ENCODE results near the gene TP73. TPM values are rescaled to one million over a fixed set of nuclear protein-coding genes. Genes with fewer than 3 reads are reported as not detected.

TP73 gene
- total RNA-seq, 2 experiments from 2014 or later: 0.50 to 0.58 TPM

DNA sequence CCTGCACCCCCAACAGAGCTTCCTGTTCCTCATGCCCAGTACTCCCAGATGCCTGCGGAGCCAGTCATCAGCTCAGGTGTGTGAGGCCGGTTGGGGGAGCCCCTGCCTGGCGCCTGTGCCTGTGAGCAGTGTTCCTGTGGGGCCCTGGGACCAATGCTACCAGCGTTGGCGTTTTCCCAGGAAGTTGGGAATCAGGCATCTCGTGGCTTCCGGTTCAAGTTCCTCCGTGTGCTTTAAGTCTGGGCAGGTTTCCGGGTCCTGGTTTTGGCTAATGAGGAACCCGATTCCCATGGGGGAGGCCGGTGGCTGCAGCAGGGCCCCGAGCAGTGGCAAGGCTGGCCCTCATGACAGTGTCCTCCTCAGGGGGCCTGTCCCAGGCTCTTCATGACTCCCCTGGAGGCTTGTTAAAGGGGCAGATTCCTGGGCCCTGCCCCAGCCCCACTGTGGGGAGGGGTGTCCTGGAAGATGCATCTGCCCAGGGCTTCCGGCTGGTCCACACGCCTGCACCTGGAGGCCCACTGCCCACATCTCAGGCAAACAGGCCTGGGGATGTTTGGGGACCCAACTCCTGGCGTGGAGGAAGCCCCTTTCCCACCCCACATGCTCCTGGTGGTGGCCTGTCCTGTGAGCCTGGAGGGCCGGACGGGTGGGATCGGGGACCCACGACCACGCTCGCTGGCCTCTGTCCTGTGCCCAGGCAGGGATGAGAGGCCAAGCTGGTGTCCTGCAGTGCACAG is 26.2 kb downstream of the TP73 start:
- no peaks in the 10 kb centered on the region for H3K9me3 Mint-ChIP-seq
- no peaks in the 10 kb centered on the region for H3K36me3 Mint-ChIP-seq
- H3K4me3 Mint-ChIP-seq: no peak overlapping the region
- H3K4me1 Mint-ChIP-seq: peaks cover 17% of the 10 kb centered on the region
- peaks cover 14% of the 10 kb centered on the region for H3K27me3 Mint-ChIP-seq
- no peak overlapping the region for H3K27ac Mint-ChIP-seq
- no peak for DNase-seq

DNA sequence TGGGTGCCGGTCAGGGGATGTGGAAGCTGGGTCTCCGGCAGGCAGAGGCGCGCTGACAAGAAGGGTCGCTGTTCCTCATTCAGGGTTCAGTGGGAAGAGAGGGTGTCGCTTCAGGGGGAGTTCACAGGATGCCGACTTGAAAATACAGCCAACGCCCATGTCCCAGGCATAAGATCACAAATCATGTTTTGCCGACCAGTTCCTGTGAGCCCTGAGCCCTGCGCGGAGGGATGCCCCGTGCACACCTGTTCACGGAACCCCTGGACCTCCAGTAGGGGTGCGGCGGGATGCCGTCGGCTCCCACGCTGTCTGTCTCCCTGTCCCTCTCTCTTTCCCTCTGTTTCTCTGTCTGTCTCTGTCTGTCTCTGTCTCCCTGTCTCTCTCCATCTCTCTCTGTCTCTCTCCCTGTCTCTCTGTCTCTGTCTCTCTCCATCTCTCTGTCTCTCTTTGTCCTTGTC is 26.8 kb downstream of the TP73 start:
- H3K4me3 Mint-ChIP-seq: no peak overlapping the region
- H3K27ac Mint-ChIP-seq: no peak overlapping the region
- no peak for DNase-seq
- H3K27me3 Mint-ChIP-seq: peaks cover 14% of the 10 kb centered on the region
- H3K4me1 Mint-ChIP-seq: peaks cover 16% of the 10 kb centered on the region
- H3K9me3 Mint-ChIP-seq: no peaks in the 10 kb centered on the region
- H3K36me3 Mint-ChIP-seq: no peaks in the 10 kb centered on the region

- no peak overlapping the region for H3K4me3 Mint-ChIP-seq
- no peaks in the 10 kb centered on the region for H3K36me3 Mint-ChIP-seq
- peaks cover 14% of the 10 kb centered on the region for H3K27me3 Mint-ChIP-seq
- peaks cover 16% of the 10 kb centered on the region for H3K4me1 Mint-ChIP-seq
- no peak for DNase-seq
- H3K9me3 Mint-ChIP-seq: no peaks in the 10 kb centered on the region
- no peak overlapping the region for H3K27ac Mint-ChIP-seq
These were observed 27.6 kb downstream of the TP73 start for GRCh38 chr1:3679799-3680453.

- DNase-seq: no peak
- peaks cover 16% of the 10 kb centered on the region for H3K4me1 Mint-ChIP-seq
- H3K9me3 Mint-ChIP-seq: no peaks in the 10 kb centered on the region
- peaks cover 14% of the 10 kb centered on the region for H3K27me3 Mint-ChIP-seq
- H3K36me3 Mint-ChIP-seq: no peaks in the 10 kb centered on the region
- no peak overlapping the region for H3K27ac Mint-ChIP-seq
- H3K4me3 Mint-ChIP-seq: no peak overlapping the region
These were observed 28.3 kb downstream of the TP73 start for GRCh38 chr1:3680488-3681230.

DNA sequence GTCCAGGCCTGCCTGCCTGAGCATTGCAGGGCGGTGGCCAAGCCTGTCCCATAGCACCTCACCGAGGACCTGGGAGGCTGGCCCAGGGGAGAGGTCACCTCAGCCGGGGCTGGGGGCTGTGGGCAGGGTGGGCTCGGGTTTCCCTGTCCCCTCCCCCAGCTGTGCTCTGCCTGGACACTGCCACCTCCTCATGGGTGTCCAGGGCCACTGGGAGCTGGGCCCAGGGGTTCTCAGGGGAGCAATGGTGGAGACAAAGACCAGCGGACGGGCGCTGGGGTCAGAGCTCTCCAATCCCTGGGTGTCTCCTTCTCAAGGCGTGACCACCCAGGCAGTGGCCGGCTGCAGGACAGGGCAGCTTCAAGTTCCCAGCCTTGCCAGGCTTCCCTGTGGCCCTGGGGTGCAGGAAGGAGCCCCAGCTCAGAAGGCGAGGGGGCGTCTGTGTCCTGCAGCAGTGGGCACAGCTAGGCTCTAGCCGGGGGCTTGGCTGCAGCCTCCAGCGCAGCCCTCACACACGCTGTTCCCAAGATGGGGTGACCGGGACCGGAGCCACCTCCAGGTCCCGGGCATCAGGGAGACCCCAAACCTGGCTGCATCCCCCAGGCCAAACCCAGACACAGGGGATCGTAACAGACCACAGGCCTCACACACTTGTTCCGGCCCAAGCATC is 29.0 kb downstream of the TP73 start:
- H3K4me1 Mint-ChIP-seq: peaks cover 16% of the 10 kb centered on the region
- no peaks in the 10 kb centered on the region for H3K36me3 Mint-ChIP-seq
- no peaks in the 10 kb centered on the region for H3K9me3 Mint-ChIP-seq
- H3K27me3 Mint-ChIP-seq: peaks cover 14% of the 10 kb centered on the region
- H3K27ac Mint-ChIP-seq: no peak overlapping the region
- H3K4me3 Mint-ChIP-seq: no peak overlapping the region
- DNase-seq: no peak

- no peak for DNase-seq
- Mint-ChIP-seq H3K36me3 (no peaks in the 10 kb centered on the region), H3K27me3 (peaks cover 14% of the 10 kb centered on the region), H3K4me3 (no peak overlapping the region), H3K4me1 (peaks cover 11% of the 10 kb centered on the region), H3K9me3 (no peaks in the 10 kb centered on the region), H3K27ac (no peak overlapping the region)
These were observed 29.8 kb downstream of the TP73 start for GRCh38 chr1:3681898-3682806.

GRCh38 chr1:3683197-3683596 is 30.9 kb downstream of the TP73 start:
- no peak overlapping the region for H3K4me3 Mint-ChIP-seq
- no peaks in the 10 kb centered on the region for H3K36me3 Mint-ChIP-seq
- H3K27ac Mint-ChIP-seq: no peak overlapping the region
- H3K4me1 Mint-ChIP-seq: peaks cover under 1% of the 10 kb centered on the region
- no peak for DNase-seq
- H3K9me3 Mint-ChIP-seq: no peaks in the 10 kb centered on the region
- peaks cover 14% of the 10 kb centered on the region for H3K27me3 Mint-ChIP-seq

- H3K27me3 Mint-ChIP-seq: peaks cover 11% of the 10 kb centered on the region
- no peak for DNase-seq
These were observed 31.7 kb downstream of the TP73 start for GRCh38 chr1:3683992-3684391.

DNA sequence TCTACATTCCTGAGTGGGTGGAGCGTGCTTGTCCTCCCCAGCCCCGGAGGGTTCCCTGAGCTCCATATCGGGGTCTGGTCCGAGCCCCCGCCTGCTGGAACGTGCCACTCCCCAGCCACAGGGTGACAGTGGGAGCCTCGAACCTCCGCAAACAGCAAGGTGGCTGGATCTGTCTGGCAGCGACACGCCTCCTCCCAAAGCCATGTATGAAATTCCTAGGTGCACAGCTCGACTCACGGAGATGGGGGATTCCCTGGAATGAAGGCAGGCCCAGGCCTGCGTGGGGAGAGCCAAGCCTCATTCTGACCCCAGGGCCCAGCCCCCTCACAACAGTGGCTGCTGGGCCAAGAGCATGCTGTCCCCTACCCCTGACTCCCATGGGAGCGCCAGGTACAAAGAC is 32.9 kb downstream of the TP73 start:
- DNase-seq: no peak
- H3K36me3 Mint-ChIP-seq: no peaks in the 10 kb centered on the region
- H3K9me3 Mint-ChIP-seq: no peaks in the 10 kb centered on the region
- H3K27me3 Mint-ChIP-seq: no peaks in the 10 kb centered on the region
- no peak overlapping the region for H3K4me3 Mint-ChIP-seq
- H3K27ac Mint-ChIP-seq: no peak overlapping the region
- H3K4me1 Mint-ChIP-seq: no peaks in the 10 kb centered on the region

More at GRCh38 chr1:3683992-3684391, 31.7 kb downstream of the TP73 start:
- H3K4me3 Mint-ChIP-seq: no peak overlapping the region
- no peaks in the 10 kb centered on the region for H3K36me3 Mint-ChIP-seq
- H3K9me3 Mint-ChIP-seq: no peaks in the 10 kb centered on the region
- no peak overlapping the region for H3K27ac Mint-ChIP-seq
- H3K4me1 Mint-ChIP-seq: no peaks in the 10 kb centered on the region

- Mint-ChIP-seq H3K36me3 (no peaks in the 10 kb centered on the region), H3K27ac (no peak overlapping the region), H3K9me3 (no peaks in the 10 kb centered on the region), H3K4me3 (no peak overlapping the region), H3K27me3 (no peaks in the 10 kb centered on the region), H3K4me1 (no peaks in the 10 kb centered on the region)
- DNase-seq: no peak
These were observed 33.6 kb downstream of the TP73 start for GRCh38 chr1:3685906-3686305.

- Mint-ChIP-seq H3K27me3 (no peaks in the 10 kb centered on the region), H3K36me3 (no peaks in the 10 kb centered on the region), H3K4me3 (no peak overlapping the region), H3K9me3 (no peaks in the 10 kb centered on the region), H3K4me1 (no peaks in the 10 kb centered on the region), H3K27ac (no peak overlapping the region)
- DNase-seq: no peak
These were observed 35.2 kb downstream of the TP73 start for GRCh38 chr1:3687504-3687903.

DNA sequence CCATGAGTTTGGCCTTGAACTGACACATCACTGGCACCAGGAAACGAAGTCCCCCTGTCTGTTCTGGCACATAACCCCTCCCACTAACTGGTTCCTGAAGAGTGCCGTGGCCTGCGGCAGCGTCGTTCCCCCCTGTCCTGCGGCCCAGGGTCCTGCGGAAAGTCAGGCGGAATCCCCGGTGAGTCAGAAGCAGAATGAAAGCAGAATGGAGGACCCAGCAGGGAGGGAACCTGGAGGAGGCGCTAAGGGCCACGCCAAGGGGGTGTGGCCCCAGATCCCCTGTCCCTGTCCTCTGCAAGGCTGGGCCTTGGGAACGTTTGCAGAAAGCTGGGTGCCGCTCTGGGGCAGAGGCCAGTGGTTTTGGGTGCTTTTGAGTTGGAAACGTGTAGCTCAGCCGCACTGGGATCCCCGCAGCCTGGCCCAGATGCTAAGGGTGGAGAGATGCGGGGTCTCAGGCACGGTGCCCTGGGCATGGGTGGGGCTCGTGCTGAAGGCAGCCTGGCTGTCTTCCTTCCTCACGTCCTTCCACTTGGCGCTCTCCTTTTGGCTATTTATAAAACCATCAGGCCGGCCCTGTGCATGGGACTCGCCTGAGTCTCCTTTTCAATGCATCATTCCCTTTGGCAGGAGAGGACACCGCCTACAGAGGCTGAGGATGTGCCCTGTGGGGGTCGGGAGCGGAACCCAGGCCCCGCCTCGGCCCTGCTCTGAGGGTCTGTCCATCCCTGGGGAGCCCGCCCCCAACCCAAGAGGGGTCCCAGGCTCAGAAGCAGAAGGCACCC is 36.2 kb downstream of the TP73 start:
- DNase-seq: no peak
- Mint-ChIP-seq H3K4me1 (no peaks in the 10 kb centered on the region), H3K27me3 (no peaks in the 10 kb centered on the region), H3K36me3 (no peaks in the 10 kb centered on the region), H3K9me3 (no peaks in the 10 kb centered on the region), H3K27ac (no peak overlapping the region), H3K4me3 (no peak overlapping the region)

- Mint-ChIP-seq H3K27ac (no peak overlapping the region), H3K4me3 (no peak overlapping the region)
These were observed 36.9 kb downstream of the TP73 start for GRCh38 chr1:3689138-3689750.

More at GRCh38 chr1:3689138-3689750, 36.9 kb downstream of the TP73 start:
- Mint-ChIP-seq H3K4me1 (no peaks in the 10 kb centered on the region), H3K27me3 (no peaks in the 10 kb centered on the region), H3K36me3 (no peaks in the 10 kb centered on the region), H3K9me3 (no peaks in the 10 kb centered on the region)
- no peak for DNase-seq
